Hematopoietic multipotent progenitor cell treated with erythropoietin and hydrocortisone succinate and interleukin-3 and kit ligand, for 15 days (in vitro differentiated cells): Measurements from ENCODE around the gene TCL1B.
"Not testable (repeated sequence)": the region's sequence is repeated elsewhere in the genome, so short reads cannot be mapped to it uniquely, and the experiment has no call there.

Experiments
- DNase-seq: peaks from one replicate; pipeline ENCODE4 v3.0.0-alpha.2; 2015; ENCODE audit warnings: low spot score

Gene TCL1B

GRCh38 chr14:95685978-95686922 lies at the start of gene TCL1B:
TSS of gene TCL1B (plus strand) at chr14:95686426. CDS start at chr14:95686468, 42 bp downstream.
- no peak for DNase-seq

DNA sequence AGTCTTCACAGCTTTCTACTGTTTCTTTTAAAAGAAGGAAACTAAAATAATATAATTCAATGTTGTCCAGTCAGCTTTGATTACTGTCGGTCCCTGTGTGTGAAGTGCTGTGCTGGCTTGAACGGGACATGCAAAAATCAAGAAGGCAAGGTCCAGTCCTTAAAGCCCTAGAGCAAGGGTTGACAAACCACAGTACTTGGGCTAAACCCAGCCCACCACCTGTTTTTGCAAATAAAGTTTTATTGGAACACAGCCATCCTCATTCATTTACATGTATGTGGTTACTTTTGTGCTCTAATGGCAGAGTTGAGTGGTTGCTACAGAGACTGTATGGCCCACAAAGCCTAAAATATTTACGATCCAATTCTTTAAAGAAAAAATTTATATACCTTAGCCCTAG lies 41.2 kb upstream of the TCL1B start:
- DNase-seq: no peak

DNA sequence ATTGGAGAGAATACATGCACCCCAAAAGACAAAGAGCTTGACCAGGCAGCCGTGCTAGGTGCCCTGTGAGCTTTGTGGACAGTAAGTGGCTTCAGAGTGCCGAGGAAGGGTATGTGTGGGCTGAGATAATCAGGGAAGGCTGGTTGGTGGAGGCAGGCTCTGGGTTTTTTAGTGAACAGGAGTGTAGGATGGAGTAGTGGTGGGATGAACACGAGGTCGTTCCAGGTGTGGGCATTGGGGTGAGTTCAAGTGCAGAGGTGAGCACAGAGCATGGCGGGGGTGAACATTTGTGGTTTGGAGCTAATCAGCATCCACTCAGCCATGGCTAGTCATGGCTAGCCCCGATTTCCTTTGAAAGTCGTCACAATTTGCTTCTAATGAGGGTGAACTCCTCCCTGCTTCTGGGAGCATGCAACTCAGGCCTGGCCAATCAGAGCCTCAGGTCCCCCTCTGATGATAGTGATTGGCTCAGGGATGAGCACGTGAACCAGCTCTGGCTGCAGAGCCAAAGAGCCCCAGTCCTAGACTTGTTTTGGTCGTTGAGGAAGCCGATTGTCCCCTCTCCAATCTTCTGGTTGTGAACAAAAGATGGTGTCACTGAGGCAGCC lies 40.7 kb upstream of the TCL1B start:
- DNase-seq: no peak

DNA sequence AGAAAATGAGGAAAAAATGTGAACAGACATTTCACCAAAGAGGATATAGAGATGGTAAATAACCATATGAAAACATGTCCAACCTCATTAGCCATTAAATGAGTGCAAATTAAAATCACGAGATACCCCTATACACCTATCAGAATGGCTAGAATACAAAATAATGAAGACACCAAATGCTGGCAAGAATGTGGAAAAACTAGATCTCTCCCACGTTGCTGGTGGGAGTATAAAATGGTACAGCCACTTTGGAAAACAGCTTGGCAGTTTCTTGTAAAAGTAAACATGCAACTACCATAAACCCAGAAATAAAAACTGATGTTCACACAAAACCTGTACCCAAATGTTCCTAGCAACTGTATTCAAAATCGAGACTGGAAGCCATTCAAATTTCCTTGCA lies 38.3 kb upstream of the TCL1B start:
- DNase-seq: no peak

GRCh38 chr14:95649230-95649629 lies 37.0 kb upstream of the TCL1B start:
- DNase-seq: no peak

DNA sequence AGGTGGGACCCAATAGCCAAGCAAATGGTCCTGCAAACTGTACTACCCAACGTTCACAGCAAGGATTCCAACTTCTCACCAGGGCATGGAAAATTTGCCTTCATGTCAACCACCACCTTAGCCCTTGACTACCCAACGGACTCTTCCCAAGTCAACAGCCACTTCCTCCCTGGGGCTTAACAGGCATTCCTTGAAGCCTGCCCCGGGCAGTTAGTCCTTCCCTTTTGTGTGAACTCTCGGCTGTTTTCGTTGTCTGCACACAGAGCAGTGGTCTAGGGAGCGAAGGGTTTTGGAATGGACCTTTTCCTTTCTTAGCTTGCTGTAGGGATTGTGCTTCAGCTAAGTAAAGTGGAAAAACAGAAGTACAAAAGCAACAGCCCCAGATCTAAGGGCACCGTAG lies 35.2 kb upstream of the TCL1B start:
- no peak for DNase-seq

GRCh38 chr14:95651821-95652583 lies 34.2 kb upstream of the TCL1B start:
- no peak for DNase-seq

GRCh38 chr14:95652690-95653089 lies 33.5 kb upstream of the TCL1B start:
- DNase-seq: no peak

GRCh38 chr14:95655461-95655860 lies 30.8 kb upstream of the TCL1B start:
- no peak for DNase-seq

- DNase-seq: no peak
Measured at GRCh38 chr14:95656634-95657033, 29.6 kb upstream of the TCL1B start.

DNA sequence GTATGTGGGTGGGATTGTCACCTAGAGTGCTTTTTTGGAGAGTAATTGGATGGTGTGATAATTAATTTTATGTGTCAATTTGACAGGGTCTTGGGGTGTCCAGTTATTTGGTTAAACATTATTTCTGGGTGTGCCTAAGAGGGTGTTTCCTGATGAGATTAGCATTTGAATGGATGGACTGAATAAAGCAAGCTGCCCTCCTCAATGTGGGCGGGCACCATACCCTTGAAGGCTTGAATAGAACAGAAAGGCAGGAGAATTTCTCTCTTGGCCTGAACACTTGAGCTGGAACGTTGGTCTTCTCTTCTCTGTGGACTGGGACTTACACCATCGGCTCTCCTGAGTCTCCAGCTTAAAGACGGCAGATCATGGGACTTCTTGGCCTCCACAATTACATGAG lies 28.8 kb upstream of the TCL1B start:
- no peak for DNase-seq

- DNase-seq: no peak
Measured at GRCh38 chr14:95659293-95659989, 26.8 kb upstream of the TCL1B start.

DNA sequence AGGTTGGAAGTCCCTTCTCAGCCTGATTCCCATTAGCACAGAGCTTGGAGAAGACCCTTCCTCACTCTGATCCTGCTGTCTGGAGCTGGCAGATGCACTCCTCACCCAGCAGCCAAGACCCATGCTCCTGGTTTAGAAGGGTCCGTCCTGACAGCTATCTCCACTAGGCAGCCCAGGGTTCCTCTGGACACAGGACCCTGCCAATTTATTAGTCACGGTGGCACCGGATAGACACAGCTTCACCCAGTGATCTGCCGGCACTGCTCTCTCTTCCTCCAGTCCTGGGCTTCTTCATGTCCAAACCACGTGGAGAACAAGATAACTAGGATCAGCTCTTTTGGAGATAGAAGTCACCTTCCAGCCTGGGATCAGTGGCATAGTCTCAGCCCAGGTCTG lies 26.2 kb upstream of the TCL1B start:
- no peak for DNase-seq

- no peak for DNase-seq
Measured at GRCh38 chr14:95660651-95661515, 25.3 kb upstream of the TCL1B start.

- no peak for DNase-seq
Measured at GRCh38 chr14:95662376-95663186, 23.6 kb upstream of the TCL1B start.

DNA sequence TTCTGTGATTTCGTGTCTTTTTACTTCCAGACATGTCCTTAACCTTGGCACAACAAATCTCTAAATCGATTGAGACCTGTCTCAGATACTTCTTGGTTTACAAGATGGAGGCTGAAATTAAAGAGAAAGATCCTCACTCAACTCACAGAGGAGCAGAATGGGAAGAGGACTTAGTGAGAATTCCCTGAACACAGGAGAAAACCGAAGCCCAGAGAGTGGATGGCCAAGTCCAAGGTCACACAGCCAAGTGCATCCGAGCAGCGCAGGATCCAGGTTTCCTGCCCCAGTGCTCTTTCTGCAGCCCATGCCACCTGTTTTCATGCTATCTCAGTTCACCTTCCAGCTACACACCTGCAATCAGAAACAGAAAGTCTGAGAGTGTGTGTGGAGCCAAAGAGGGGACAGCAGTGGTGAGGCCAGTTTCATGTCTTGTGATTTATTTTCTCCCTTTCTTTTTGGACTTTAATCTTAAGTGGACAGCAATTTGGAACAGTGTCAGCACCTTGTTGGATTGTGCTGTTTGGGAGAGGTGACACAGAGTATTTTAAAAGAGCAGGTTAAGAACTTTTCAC lies 22.9 kb upstream of the TCL1B start:
- no peak for DNase-seq

- no peak for DNase-seq
Measured at GRCh38 chr14:95664066-95664465, 22.2 kb upstream of the TCL1B start.

DNA sequence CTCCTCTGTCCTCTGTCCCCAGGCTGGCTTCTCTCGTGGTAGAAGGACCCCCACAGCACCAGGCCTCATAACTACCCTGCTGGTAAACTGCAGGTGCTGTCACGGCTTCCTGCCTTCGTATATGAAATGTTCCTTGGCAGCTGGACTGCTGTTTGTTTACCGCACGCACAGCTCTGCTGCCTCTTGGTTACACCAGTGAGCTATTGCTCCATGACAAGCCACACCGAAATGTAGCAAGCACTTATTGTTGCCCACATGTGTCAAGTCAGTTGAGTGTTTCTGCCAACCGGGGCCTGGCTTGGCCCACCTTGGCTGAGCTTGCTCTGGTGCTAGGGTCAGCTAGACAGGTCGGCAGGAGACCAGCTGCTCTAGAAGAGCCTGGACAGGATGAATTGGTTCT lies 21.7 kb upstream of the TCL1B start:
- no peak for DNase-seq

GRCh38 chr14:95665530-95665929 lies 20.7 kb upstream of the TCL1B start:
- not testable (repeated sequence) for DNase-seq

DNA sequence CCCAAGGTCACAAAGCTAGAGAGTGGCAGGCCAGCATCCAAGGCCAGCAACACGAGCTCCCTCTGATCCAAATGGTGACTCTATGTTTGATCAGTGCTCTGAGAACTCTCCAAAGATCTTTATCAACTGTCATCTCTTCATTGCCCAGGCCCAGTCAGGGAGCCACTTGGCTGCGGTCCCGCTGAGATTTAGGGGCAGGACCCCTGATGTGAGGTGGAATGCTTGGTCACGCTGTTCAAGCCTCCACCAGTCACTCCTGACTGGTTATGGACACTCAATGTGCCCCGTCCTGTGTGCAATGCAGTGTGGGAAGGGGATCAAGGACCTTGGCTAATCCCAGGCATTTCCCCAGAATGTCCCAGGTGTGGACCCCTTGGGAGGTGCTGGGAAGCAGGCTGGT lies 19.8 kb upstream of the TCL1B start:
- no peak for DNase-seq
